ENCODE data around the gene CNKSR1.

Gene CNKSR1

DNA sequence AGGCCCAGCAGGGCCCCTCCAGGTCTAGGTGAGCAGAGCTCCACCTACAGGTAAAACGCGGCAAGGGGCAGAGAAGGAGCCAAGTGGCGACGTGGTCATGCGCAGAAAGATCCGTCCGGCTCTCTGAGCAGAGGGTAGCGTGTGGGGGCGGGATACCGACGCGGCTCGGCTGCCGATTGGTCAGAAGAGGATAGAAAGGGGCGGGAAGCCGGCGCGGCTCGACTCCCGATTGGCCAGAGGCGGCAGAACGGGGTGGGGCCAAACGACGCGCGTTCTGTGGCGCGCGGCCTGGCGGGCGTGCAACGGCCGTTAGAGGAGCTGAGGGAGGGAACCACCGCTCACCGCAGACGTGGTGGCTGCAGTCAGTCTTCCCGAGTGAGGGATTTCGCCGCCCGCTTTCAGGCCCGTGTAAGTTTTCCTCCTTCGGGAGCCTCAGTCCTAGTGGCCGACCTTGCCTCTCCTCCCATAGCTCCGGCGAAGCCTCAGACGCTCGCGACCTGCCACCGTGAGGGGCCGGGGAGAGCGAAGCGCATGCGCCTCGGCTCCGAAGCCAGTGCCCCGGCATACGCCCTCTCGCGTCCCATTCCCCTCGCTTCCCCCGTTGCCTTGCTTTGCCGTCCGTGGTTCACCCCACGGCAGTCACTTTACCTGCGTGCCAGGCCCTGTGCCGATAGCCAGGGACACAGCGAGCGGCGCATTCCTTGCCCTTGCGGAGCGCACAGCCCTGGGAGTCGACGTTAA is 56.8 kb downstream of the CNKSR1 start, which contains the start of gene CEP85:
TSS of gene CEP85 (plus strand) at position 298 of the 741 bp plus-strand sequence. CDS start 5,584 bp downstream, outside the sequence.
- H3K36me3 ChIP-seq (ENCODE audit: insufficient read depth, low read length): peaks cover 18% of the 10 kb centered on the region
- H3F3A ChIP-seq (ENCODE audit: insufficient read depth, low read length): no peaks in the 10 kb centered on the region
- peak within 1 kb of the TSS; percentile 99 for H3K4me2 ChIP-seq (ENCODE audit: low read length)
- no peak within 1 kb of the TSS for H2AFZ ChIP-seq (ENCODE audit: low read length)
- H3K27ac ChIP-seq (ENCODE audit: low read depth, low read length, poor library complexity, severe bottlenecking): peak within 1 kb of the TSS; percentile 63
- no peaks in the 10 kb centered on the region for H4K20me1 ChIP-seq (ENCODE audit: insufficient read depth, low read length)
- peak within 1 kb of the TSS; percentile 87 for H3K4me3 ChIP-seq (ENCODE audit: low read depth, low read length, poor library complexity, severe bottlenecking)
- no peak for TF ChIP-seq EZH2 (IDR thresholded peaks at IDR 0.05; ENCODE audit: borderline replicate concordance, low read length)
- TF ChIP-seq, protein P1, sequence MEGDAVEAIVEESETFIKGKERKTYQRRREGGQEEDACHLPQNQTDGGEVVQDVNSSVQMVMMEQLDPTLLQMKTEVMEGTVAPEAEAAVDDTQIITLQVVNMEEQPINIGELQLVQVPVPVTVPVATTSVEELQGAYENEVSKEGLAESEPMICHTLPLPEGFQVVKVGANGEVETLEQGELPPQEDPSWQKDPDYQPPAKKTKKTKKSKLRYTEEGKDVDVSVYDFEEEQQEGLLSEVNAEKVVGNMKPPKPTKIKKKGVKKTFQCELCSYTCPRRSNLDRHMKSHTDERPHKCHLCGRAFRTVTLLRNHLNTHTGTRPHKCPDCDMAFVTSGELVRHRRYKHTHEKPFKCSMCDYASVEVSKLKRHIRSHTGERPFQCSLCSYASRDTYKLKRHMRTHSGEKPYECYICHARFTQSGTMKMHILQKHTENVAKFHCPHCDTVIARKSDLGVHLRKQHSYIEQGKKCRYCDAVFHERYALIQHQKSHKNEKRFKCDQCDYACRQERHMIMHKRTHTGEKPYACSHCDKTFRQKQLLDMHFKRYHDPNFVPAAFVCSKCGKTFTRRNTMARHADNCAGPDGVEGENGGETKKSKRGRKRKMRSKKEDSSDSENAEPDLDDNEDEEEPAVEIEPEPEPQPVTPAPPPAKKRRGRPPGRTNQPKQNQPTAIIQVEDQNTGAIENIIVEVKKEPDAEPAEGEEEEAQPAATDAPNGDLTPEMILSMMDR (IDR thresholded peaks at IDR 0.05; ENCODE audit: low read length): peak; percentile 84
- no peaks in the 10 kb centered on the region for H3K9me2 ChIP-seq (ENCODE audit: low read depth, low read length)
- no peaks in the 10 kb centered on the region for H3K9me3 ChIP-seq (ENCODE audit: low read length)
- H3K27me3 ChIP-seq (ENCODE audit: insufficient read depth, low read length): no peaks in the 10 kb centered on the region
- peaks cover 47% of the 10 kb centered on the region for H3K79me2 ChIP-seq (ENCODE audit: insufficient read depth, low read length)
- H3K4me1 ChIP-seq (ENCODE audit: insufficient read depth, low read length, severe bottlenecking): peaks cover 31% of the 10 kb centered on the region
- peak within 1 kb of the TSS; percentile 92 for H3K9ac ChIP-seq (ENCODE audit: low read length)

DNA sequence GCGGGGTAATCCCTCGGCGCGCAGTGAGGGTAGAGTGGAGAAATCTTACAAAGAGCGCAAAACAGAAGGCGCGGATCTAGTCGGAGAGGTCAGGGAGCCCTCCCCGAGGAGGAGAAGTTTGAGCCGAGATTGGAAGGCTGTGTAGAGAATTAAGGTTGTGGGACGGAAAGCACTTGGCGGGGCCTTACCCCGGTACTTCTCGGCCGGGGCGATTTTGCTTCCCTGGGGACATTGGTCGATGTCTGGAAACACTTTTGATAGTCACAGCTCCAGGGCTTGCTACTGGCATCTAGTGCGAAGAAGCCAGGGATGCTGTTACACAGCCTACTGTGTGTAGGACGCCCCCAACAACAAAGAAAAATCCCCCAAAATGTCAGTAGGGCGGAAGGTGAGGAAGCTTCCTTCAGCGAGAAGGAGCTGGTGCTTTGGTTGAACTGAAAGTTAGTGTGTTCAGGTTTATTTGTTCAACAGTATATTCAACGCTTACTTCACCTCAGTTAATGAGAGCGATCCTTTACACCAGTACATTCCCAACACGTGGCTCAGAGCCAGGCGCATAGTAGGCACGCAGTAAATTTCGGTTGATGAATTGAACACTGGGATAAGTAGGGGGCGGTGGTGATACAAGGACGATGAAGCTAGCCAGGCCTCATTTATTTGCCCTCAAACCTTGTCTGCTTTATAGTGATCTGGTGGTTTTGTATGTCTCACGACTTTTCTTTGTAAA is 57.5 kb downstream of the CNKSR1 start:
- TF ChIP-seq, protein P1 (IDR thresholded peaks at IDR 0.05; ENCODE audit: low read length): peak; percentile 49
- TF ChIP-seq EZH2 (IDR thresholded peaks at IDR 0.05; ENCODE audit: borderline replicate concordance, low read length): no peak
- H3K4me2 ChIP-seq (ENCODE audit: low read length): peak overlapping the region; percentile 99
- H3K9me2 ChIP-seq (ENCODE audit: low read depth, low read length): no peaks in the 10 kb centered on the region
- H3K27ac ChIP-seq (ENCODE audit: low read depth, low read length, poor library complexity, severe bottlenecking): peak overlapping the region; percentile 63
- H4K20me1 ChIP-seq (ENCODE audit: insufficient read depth, low read length): no peaks in the 10 kb centered on the region
- peaks cover 18% of the 10 kb centered on the region for H3K36me3 ChIP-seq (ENCODE audit: insufficient read depth, low read length)
- H3F3A ChIP-seq (ENCODE audit: insufficient read depth, low read length): no peaks in the 10 kb centered on the region
- H3K79me2 ChIP-seq (ENCODE audit: insufficient read depth, low read length): peaks cover 54% of the 10 kb centered on the region
- H3K27me3 ChIP-seq (ENCODE audit: insufficient read depth, low read length): no peaks in the 10 kb centered on the region
- H2AFZ ChIP-seq (ENCODE audit: low read length): no peak overlapping the region
- no peaks in the 10 kb centered on the region for H3K9me3 ChIP-seq (ENCODE audit: low read length)
- H3K9ac ChIP-seq (ENCODE audit: low read length): peak overlapping the region; percentile 92
- peaks cover 31% of the 10 kb centered on the region for H3K4me1 ChIP-seq (ENCODE audit: insufficient read depth, low read length, severe bottlenecking)
- H3K4me3 ChIP-seq (ENCODE audit: low read depth, low read length, poor library complexity, severe bottlenecking): peak overlapping the region; percentile 87

DNA sequence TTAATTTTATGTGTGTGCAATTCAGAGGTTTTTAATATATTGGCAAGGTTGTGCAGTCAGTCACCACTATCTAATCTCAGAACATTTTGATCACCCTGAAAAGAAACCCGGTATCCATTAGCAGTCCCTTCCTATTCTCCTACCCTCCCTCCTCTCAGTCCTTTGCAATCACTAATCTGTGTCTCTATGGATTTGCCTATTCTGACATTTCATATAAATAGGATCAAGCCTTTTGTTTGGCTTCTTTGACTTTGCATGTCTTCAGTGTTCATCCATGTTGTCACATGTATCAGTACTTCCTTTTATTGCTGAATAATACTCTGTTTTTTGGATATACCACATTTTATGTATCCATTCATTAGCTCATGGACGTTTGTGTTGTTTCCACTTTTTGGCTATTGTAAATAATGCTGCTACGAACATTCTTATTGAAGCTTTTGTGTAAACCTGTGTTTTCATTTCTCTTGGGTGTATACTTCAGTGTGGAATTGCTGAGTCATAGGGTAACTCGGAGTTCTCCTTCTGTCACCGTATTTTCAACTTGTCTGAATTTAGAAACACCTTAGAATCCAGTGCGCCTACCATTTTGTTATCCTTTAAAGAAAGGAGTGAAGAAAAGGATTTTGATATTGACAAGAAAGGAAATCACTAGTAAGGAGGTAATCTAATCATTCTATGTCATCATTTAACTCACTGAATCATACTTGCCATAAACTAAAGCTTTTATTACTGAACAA is 60.1 kb downstream of the CNKSR1 start:
- H3K9me2 ChIP-seq (ENCODE audit: low read depth, low read length): no peaks in the 10 kb centered on the region
- H3K27me3 ChIP-seq (ENCODE audit: insufficient read depth, low read length): no peaks in the 10 kb centered on the region
- H3K79me2 ChIP-seq (ENCODE audit: insufficient read depth, low read length): peaks cover 66% of the 10 kb centered on the region
- TF ChIP-seq, protein P1 (IDR thresholded peaks at IDR 0.05; ENCODE audit: low read length): no peak
- no peak for TF ChIP-seq EZH2 (IDR thresholded peaks at IDR 0.05; ENCODE audit: borderline replicate concordance, low read length)
- H3F3A ChIP-seq (ENCODE audit: insufficient read depth, low read length): no peaks in the 10 kb centered on the region
- H3K9me3 ChIP-seq (ENCODE audit: low read length): no peaks in the 10 kb centered on the region
- H3K4me3 ChIP-seq (ENCODE audit: low read depth, low read length, poor library complexity, severe bottlenecking): no peak overlapping the region
- H3K4me2 ChIP-seq (ENCODE audit: low read length): peak overlapping the region; percentile 21; the same call in 1 of the 2 replicates
- H3K27ac ChIP-seq (ENCODE audit: low read depth, low read length, poor library complexity, severe bottlenecking): no peak overlapping the region
- H3K4me1 ChIP-seq (ENCODE audit: insufficient read depth, low read length, severe bottlenecking): peaks cover 31% of the 10 kb centered on the region
- no peak overlapping the region for H3K9ac ChIP-seq (ENCODE audit: low read length)
- H3K36me3 ChIP-seq (ENCODE audit: insufficient read depth, low read length): peaks cover 31% of the 10 kb centered on the region
- no peak overlapping the region for H2AFZ ChIP-seq (ENCODE audit: low read length)
- no peaks in the 10 kb centered on the region for H4K20me1 ChIP-seq (ENCODE audit: insufficient read depth, low read length)
